NCI-H1105 treated with DMSO at 0.1 percent for 48 hours (cell line): ENCODE data around the gene TARS1.
"Not testable (repeated sequence)": the region's sequence is repeated elsewhere in the genome, so short reads cannot be mapped to it uniquely, and the experiment has no call there.

Experiments used
- DNase-seq: peaks from one replicate; lab custom pipeline; 2025; lab: John Stamatoyannopoulos, UW

TARS1 gene

GRCh38 chr5:33488558-33489355, 48.0 kb downstream of the TARS1 start:
- no peak for DNase-seq

- no peak for DNase-seq
Measured at GRCh38 chr5:33489481-33490067, 48.8 kb downstream of the TARS1 start.

- no peak for DNase-seq
Measured at GRCh38 chr5:33490071-33490665, 49.4 kb downstream of the TARS1 start.

GRCh38 chr5:33491941-33492340, 51.2 kb downstream of the TARS1 start:
- no peak for DNase-seq

DNA sequence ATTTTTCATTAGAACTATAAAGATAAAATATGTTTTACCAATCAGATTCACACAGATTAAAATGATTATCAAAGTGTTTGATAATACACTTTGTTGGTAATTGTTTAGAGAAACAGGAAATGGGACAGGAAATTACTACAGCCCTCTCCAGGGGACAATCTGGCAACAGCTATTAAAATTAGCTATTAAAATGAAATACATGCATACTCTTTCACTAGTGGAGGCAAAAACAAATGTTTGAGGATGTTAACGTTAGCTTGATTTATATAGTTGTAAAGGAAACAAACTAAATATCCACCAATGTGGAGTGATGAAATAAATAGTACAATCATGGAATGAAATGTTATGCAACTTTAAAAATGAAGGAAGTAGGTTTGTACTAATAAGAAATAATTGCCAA, 53.7 kb downstream of the TARS1 start:
- no peak for DNase-seq

DNA sequence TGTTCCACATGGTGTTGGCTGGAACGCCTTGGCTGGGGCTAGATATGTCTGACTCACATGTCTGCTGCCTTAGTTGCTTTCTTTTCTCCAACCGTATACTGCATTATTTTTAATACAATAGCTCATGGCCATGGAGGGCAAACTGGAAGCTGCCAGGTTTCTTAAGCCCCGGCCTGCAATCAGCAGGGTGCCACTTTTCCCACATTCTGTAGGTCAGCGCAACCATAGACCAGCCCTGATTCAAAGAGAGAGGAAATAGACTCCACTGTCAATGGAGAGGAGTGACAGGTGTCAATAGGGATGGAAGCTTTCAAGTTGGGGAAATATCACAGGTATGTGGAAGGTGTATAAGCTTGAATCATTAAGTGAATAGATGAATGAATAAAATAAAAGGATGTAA, 60.5 kb downstream of the TARS1 start:
- no peak for DNase-seq

- no peak for DNase-seq
Measured at GRCh38 chr5:33501899-33502298, 61.1 kb downstream of the TARS1 start.

- DNase-seq: no peak
Measured at GRCh38 chr5:33504570-33504969, 63.8 kb downstream of the TARS1 start.

DNA sequence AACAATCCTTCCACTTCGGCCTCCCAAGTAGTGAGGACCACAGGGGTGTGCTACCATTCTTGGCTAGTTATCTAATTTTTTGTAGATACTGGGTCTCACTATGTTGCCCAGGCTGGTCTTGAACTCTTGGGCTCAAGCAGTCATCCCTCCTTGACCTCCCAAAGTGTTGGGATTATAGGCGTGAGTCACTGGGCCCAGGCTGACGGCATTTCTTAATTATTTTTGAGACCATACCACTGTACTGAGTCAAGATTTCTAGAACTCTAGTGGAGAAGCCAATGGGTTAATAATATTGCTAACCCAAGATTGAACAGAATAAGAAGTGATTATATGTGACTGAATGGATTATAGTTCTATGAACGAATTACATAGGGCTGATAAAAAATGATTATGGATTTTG, 66.7 kb downstream of the TARS1 start:
- DNase-seq: no peak

DNA sequence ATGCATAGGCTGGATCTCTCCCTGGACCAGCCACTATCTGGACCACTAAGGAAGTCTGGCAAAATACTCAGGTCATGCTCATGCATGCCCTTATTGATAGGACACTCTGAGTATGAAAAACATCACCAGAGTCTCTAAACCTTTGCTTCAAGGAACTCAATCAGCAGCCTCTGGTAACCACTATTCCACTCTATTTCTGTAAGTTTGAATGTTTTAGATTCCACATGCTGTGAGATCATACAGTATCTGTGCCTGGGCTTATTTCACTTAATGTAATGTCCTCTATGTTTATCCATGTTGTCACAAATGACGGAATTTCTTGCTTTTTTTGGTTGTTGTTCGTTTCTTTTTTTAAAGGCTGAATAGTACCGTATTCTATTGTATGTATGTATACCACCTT, 68.3 kb downstream of the TARS1 start:
- no peak for DNase-seq

GRCh38 chr5:33513462-33514185, 72.9 kb downstream of the TARS1 start:
- DNase-seq: peak; percentile 4

GRCh38 chr5:33515366-33515765, 74.6 kb downstream of the TARS1 start:
- DNase-seq: not testable (repeated sequence)

GRCh38 chr5:33516421-33516820, 75.7 kb downstream of the TARS1 start:
- DNase-seq: no peak
